Neuron (in vitro differentiated cells): Measurements from ENCODE around the gene AP1S1.

Source experiments
- H2AFZ ChIP-seq: one replicate; pipeline ENCODE4 v1.6.1; 2013; ENCODE audit warnings: low read depth, mild to moderate bottlenecking, inconsistent platforms, low read length, moderate library complexity
- H3K27me3 ChIP-seq: one replicate; pipeline ENCODE4 v1.6.1; 2013; ENCODE audit warnings: low read length; ENCODE audit not compliant: insufficient read depth
- H3K36me3 ChIP-seq: one replicate; pipeline ENCODE4 v1.6.1; 2013; ENCODE audit warnings: low read length; ENCODE audit not compliant: insufficient read depth
- H3K4me1 ChIP-seq: one replicate; pipeline ENCODE4 v1.6.1; 2013; ENCODE audit warnings: low read length; ENCODE audit not compliant: insufficient read depth
- H3K4me3 ChIP-seq: 2 replicates; pipeline ENCODE4 v1.5.1; 2013; ENCODE audit warnings: mild to moderate bottlenecking, low read length, moderate library complexity
- H3K9me3 ChIP-seq: one replicate; pipeline ENCODE4 v1.6.1; 2013; ENCODE audit warnings: low read length

Gene AP1S1

DNA sequence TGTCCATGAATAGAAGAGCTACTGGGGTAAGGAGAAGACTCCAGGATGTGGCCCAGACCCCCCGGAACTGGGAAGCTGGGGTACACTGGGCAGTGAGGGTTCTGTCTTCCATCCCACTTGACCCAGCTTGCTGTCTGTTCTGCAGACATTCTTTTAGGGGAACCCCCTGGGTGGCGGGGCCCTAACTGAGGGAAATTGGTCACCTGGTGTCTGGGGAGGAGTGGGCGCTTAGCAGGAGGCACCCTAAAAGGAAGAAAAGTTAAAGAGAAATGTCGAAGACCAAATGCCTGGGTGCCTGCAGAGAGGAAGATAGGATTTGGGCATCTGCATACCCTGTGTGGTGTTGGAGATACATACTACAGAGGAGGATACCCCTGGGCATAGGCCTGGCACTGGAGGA, 1.0 kb downstream of the AP1S1 start:
- H3K27me3 ChIP-seq = no peaks in the 10 kb centered on the region
- H3K4me3 ChIP-seq = peak overlapping the region; percentile 70
- peaks cover 20% of the 10 kb centered on the region for H3K36me3 ChIP-seq
- peaks cover 19% of the 10 kb centered on the region for H3K4me1 ChIP-seq
- H2AFZ ChIP-seq = peak overlapping the region; percentile 31
- H3K9me3 ChIP-seq = no peaks in the 10 kb centered on the region

GRCh38 chr7:101156277-101156676, 2.0 kb downstream of the AP1S1 start:
- Histone ChIP-seq H3K36me3 (peaks cover 21% of the 10 kb centered on the region), H3K4me1 (peaks cover 26% of the 10 kb centered on the region), H3K4me3 (no peak overlapping the region), H3K9me3 (no peaks in the 10 kb centered on the region), H3K27me3 (no peaks in the 10 kb centered on the region), H2AFZ (no peak overlapping the region)

GRCh38 chr7:101156866-101157589, 2.8 kb downstream of the AP1S1 start:
- no peak overlapping the region for H3K4me3 ChIP-seq
- no peaks in the 10 kb centered on the region for H3K9me3 ChIP-seq
- peaks cover 21% of the 10 kb centered on the region for H3K36me3 ChIP-seq
- no peaks in the 10 kb centered on the region for H3K27me3 ChIP-seq
- no peak overlapping the region for H2AFZ ChIP-seq
- peaks cover 31% of the 10 kb centered on the region for H3K4me1 ChIP-seq

GRCh38 chr7:101159696-101160674, 5.7 kb downstream of the AP1S1 start:
- Histone ChIP-seq H3K36me3 (peaks cover 21% of the 10 kb centered on the region), H3K27me3 (no peaks in the 10 kb centered on the region), H3K9me3 (no peaks in the 10 kb centered on the region), H3K4me1 (peaks cover 51% of the 10 kb centered on the region), H2AFZ (no peak overlapping the region), H3K4me3 (no peak overlapping the region)

DNA sequence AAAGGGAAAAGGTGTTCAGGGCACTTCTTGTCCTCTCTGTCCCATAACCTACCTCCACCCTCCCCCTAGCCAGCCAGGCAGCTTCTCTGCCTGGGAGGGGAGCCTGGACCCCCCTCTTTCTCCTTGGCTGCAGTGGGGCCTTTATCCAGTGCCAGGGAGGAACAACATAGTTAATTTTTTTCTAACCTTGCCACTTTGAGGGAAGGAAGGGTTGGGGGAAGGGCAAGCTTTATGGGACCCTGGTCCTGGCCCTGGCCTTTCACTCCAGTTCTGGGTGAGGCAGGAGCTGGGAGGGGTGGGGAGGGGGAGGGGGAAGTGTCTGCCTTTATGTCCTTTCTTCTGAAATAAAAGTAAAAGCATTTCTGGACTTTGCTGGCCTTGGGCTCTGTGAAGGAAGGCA, 6.6 kb downstream of the AP1S1 start:
- peaks cover 49% of the 10 kb centered on the region for H3K4me1 ChIP-seq
- H3K36me3 ChIP-seq = peaks cover 21% of the 10 kb centered on the region
- H2AFZ ChIP-seq = no peak overlapping the region
- H3K9me3 ChIP-seq = no peaks in the 10 kb centered on the region
- no peaks in the 10 kb centered on the region for H3K27me3 ChIP-seq
- no peak overlapping the region for H3K4me3 ChIP-seq

DNA sequence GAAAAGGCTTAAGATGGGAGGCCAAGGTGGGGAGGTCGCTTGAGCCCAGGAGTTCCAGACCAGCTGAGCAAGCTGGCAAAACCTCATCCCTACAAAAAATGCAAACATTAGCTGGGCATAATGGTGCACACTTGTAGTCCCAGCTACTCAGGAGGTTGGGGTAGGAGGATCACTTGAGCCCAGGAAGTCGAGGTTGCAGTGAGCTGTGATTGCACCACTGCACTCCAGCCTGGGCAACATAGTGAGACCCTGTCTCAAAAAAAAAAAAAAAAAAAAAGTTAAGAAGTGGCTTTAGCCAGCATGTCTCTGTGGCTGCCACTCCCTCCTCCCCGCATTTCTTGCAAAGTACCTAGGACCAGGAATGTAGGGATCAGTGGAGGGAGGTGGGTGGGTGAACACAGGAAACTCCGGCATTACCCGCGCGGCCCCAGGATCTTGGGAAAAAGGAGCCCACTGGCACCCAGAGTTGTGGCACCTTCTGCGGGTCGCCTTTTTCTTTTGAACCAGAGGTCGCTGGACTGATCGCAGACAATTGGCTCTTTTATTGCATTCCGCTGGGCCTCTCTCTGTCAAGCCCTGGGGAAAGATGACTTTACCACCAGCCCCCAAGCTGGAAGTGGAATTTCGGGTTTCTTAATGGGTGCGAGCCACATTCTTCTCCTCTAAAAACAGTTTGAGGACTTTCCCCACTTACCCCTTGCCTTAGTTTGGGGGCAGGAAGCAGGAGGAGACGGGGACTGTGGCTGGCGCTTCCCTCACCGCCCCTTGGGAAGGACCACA, 7.6 kb downstream of the AP1S1 start:
- H3K27me3 ChIP-seq = peaks cover 2% of the 10 kb centered on the region
- H2AFZ ChIP-seq = no peak overlapping the region
- peak overlapping the region; percentile 53 for H3K4me3 ChIP-seq
- H3K4me1 ChIP-seq = peaks cover 57% of the 10 kb centered on the region
- H3K36me3 ChIP-seq = peaks cover 20% of the 10 kb centered on the region
- H3K9me3 ChIP-seq = no peaks in the 10 kb centered on the region

GRCh38 chr7:101162551-101163278, 8.4 kb downstream of the AP1S1 start:
- H3K4me3 ChIP-seq = peak overlapping the region; percentile 53
- H3K27me3 ChIP-seq = peaks cover 9% of the 10 kb centered on the region
- peaks cover 66% of the 10 kb centered on the region for H3K4me1 ChIP-seq
- H3K9me3 ChIP-seq = no peaks in the 10 kb centered on the region
- peaks cover 13% of the 10 kb centered on the region for H3K36me3 ChIP-seq
- H2AFZ ChIP-seq = peak overlapping the region; percentile 39

DNA sequence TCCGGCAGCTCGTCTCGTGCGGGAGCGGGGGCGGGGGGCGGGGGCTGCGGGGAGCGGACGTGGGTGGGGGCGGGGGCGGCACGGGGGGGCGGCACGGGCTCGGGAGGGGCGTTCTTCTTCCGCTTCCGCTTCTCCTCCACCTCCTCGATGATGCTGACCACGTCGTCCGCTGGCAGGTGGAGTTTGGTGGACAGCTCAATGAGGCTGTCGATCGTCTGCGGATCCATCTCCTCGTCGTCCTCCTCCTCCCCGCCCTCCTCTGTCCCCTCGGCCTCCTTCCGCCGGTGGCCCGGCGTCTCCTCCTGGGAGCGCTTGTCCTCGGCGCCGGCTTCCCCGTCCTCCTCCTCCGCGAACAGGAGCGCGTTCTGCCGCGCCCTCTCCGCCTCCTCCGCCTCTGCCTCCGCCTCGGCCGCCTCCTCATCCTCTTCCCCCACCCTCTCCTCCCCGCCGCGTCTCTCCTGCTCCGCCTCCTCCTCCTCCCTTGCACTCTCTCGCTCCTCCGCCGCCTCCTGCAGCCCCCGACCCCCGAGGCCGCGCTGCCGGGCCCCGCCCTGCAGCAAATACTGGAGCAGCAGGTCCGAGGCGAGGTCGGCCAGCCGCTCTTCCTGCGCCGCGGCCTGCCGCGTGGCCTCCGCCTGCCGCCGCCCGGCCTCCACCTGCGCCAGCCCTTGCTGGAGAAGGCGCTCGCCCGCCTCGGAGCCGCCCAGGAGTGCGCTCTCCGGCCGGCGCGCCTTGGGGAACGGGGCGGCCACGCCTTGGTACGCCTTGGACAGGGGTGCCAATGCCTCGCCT, 9.2 kb downstream of the AP1S1 start:
- Histone ChIP-seq H2AFZ (no peak overlapping the region), H3K27me3 (peaks cover 16% of the 10 kb centered on the region), H3K4me1 (peaks cover 73% of the 10 kb centered on the region), H3K4me3 (peak overlapping the region; percentile 53), H3K9me3 (no peaks in the 10 kb centered on the region), H3K36me3 (peaks cover 13% of the 10 kb centered on the region)

DNA sequence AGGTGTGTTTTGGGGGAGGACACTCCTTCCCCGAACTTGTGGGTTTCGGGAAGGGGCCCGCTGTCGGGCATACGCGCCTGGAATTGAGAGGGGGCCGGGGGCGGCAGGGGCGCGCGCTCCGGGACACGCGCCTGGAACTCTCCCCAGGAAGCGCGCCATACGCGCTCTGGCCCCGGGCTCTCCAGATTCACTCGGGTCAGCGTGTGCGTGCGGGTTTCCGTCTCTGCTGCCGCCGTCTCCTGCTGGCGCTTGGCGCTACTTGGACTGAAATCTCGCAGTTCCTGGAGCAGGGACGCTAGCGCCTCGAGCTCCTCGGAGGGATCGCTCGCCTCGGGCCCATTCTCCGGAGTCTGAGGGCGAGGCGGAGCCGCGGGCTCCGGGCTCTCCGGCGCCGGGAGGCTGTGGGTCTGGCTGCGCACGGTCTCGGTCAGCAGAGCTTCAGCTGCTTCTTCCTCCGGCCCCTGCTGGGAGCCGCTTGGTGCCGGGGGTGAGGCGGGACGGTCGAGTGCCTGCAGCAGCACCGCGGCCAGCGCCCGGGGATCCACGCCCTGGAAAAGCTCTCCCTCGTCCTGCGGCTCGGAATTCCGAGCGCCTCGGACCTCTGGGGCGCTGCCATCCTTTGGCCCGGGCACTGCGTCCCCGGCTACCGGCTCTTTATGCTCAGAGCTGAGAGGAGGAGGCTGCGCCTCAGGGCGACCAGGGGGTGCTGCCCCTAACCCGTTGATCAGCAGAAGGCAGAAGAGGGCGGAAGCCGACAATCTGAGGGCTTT, 10.0 kb downstream of the AP1S1 start:
- Histone ChIP-seq H3K27me3 (peaks cover 22% of the 10 kb centered on the region), H3K4me3 (peak overlapping the region; percentile 53), H2AFZ (no peak overlapping the region), H3K36me3 (peaks cover 7% of the 10 kb centered on the region), H3K9me3 (no peaks in the 10 kb centered on the region), H3K4me1 (peaks cover 76% of the 10 kb centered on the region)

DNA sequence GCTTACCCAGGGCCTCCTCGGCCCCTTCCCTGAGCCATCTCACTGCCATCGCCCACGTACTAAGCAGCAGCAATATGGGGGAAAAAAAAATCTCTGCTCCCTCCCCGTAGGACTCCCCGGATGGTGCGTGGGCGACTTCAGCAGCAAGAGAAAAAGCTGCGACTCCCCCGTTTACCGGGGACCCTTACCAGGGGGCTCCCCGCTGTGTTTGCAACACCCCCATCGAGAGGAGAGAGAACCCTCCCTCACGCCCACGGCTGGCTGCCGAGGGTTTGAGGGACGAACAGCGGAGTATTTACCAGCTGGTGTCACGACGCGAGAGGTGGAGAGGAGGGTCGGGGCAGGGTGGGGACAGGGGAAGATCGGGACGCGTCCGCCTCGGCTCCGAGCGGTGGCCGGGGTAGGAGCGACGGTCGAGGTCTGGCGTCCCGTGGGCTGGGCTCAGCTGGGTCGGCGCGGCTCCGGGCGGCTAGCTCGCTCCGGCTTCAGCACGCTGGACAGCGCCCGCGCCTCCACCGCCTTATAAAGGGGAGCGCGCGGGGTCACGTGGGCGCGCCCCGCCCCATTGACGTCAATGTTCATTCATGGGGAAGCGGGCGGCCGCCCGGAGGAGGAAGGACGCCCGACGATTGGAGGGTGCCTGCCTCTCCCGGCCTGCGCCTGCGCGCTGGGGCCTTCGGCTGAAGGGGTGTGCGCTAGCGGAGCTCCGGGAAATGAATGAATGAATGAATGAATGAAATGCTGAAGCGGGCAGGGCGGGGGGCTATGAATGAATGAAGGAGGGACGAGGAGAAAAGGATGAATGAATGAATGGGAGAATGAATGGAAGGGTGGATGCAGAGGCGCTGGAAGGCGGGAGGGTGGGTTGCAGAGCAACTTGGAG, 11.0 kb downstream of the AP1S1 start, which contains the start of gene VGF:
VGF (minus strand) TSS at position 495 of the 883 bp plus-strand sequence. CDS start 726 bp downstream, outside the sequence.
- H3K36me3 ChIP-seq = peaks cover under 1% of the 10 kb centered on the region
- no peak within 1 kb of the TSS for H2AFZ ChIP-seq
- peaks cover 76% of the 10 kb centered on the region for H3K4me1 ChIP-seq
- peak within 1 kb of the TSS; percentile 53 for H3K4me3 ChIP-seq
- peaks cover 32% of the 10 kb centered on the region for H3K27me3 ChIP-seq
- H3K9me3 ChIP-seq = no peaks in the 10 kb centered on the region
